H1 (cell line): Measurements from ENCODE around the gene SEC61A1. TPM values are rescaled to one million over a fixed set of nuclear protein-coding genes. Genes with fewer than 3 reads are reported as not detected.

Source experiments
- CTCF ChIA-PET: fragments of 300-600 bp; sonication (Branson Sonifier 250); formaldehyde crosslinking; loops from one replicate; lab custom pipeline; 2021; ENCODE audit not compliant: partially characterized antibody; lab: Charles Lee
- POLR2A ChIA-PET: fragments of 300-600 bp; sonication (Branson Sonifier 250); formaldehyde crosslinking; loops from one replicate; lab custom pipeline; 2021; ENCODE audit warnings: inconsistent platforms; ENCODE audit not compliant: partially characterized antibody; lab: Charles Lee
- DNase-seq, 2 experiments: peaks; one replicate each; pipeline versions ENCODE4 v3.0.0 to v3.0.0-alpha.2; 2010 to 2022; ENCODE audit warnings: low spot score in 2 of 2, low read depth in 1 of 2, mixed read lengths in 1 of 2
- FAIRE-seq: peaks from 2 replicates; lab custom pipeline; 2011; peaks lifted over from hg19 to GRCh38; lab: Jason Lieb, UNC
- H2AFZ ChIP-seq: 2 replicates; pipeline ENCODE4 v1.8.1; 2012; ENCODE audit warnings: low read length, inconsistent platforms
- H2AK5ac ChIP-seq: 2 replicates; pipeline ENCODE4 v1.6.1; 2013; ENCODE audit warnings: low read depth, low read length
- H2BK120ac ChIP-seq: replicated peaks from 2 replicates; pipeline ENCODE3; 2013; ENCODE audit warnings: low read depth, low read length, inconsistent platforms
- H2BK12ac ChIP-seq: 2 replicates; pipeline ENCODE4 v1.6.1; 2013; ENCODE audit warnings: low read depth, low read length
- H2BK15ac ChIP-seq: 2 replicates; pipeline ENCODE4 v1.6.1; 2013; ENCODE audit warnings: low read length
- H2BK20ac ChIP-seq: 2 replicates; pipeline ENCODE4 v1.6.1; 2013; ENCODE audit warnings: low read length
- H2BK5ac ChIP-seq: 2 replicates; pipeline ENCODE4 v1.6.1; 2013; ENCODE audit warnings: low read depth, low read length
- H3K14ac ChIP-seq: 2 replicates; pipeline ENCODE4 v1.6.1; 2013; ENCODE audit warnings: inconsistent platforms; ENCODE audit not compliant: insufficient read length
- H3K18ac ChIP-seq: 2 replicates; pipeline ENCODE4 v1.6.1; 2013; ENCODE audit warnings: low read length; ENCODE audit errors: extremely low read depth
- H3K23ac ChIP-seq: 2 replicates; pipeline ENCODE4 v1.6.1; 2013; ENCODE audit warnings: inconsistent platforms; ENCODE audit not compliant: insufficient read length
- H3K23me2 ChIP-seq: 2 replicates; pipeline ENCODE4 v1.6.1; 2013; ENCODE audit warnings: low read depth, low read length
- H3K27ac ChIP-seq: 2 replicates; pipeline ENCODE4 v1.6.1; 2011; ENCODE audit warnings: low read depth, low read length, inconsistent platforms
- H3K27me3 ChIP-seq, 4 experiments: replicated peaks in 1 of 4; 1 replicate in 1 of 4; 2 replicates in 3 of 4; pipeline versions ENCODE4 v1.6.1 to v1.8.1; 2011 to 2013; ENCODE audit warnings: low read length in 3 of 4, mild to moderate bottlenecking in 3 of 4, inconsistent platforms in 2 of 4, mixed read lengths in 2 of 4, moderate library complexity in 1 of 4; ENCODE audit not compliant: control insufficient read depth in 3 of 4, insufficient read depth in 3 of 4; ENCODE audit errors: extremely low read depth in 1 of 4
- H3K36me3 ChIP-seq, 4 experiments: 2 replicates each; pipeline versions ENCODE4 v1.6.1 to v1.8.1; 2011 to 2013; ENCODE audit warnings: mild to moderate bottlenecking in 4 of 4, low read length in 3 of 4, moderate library complexity in 2 of 4, control low read depth in 1 of 4, inconsistent platforms in 1 of 4; ENCODE audit not compliant: insufficient read depth in 4 of 4, control insufficient read depth in 2 of 4
- H3K4ac ChIP-seq: replicated peaks from 2 replicates; pipeline ENCODE3; 2013; ENCODE audit warnings: low read length, low read depth, mixed read lengths, inconsistent platforms; ENCODE audit not compliant: insufficient read length
- H3K4me1 ChIP-seq, 4 experiments: replicated peaks in 1 of 4; 1 replicate in 1 of 4; 2 replicates in 3 of 4; pipeline versions ENCODE4 v1.6.1 to v1.8.1; 2011 to 2013; ENCODE audit warnings: low read length in 3 of 4, inconsistent platforms in 2 of 4, mixed read lengths in 1 of 4; ENCODE audit not compliant: insufficient read depth in 4 of 4, control insufficient read depth in 3 of 4
- H3K4me2 ChIP-seq, 2 experiments: 2 replicates each; pipeline versions ENCODE4 v1.6.1 to v1.8.1; 2011 to 2013; ENCODE audit warnings: low read depth in 2 of 2, low read length in 2 of 2, control low read depth in 1 of 2, inconsistent platforms in 1 of 2, mild to moderate bottlenecking in 1 of 2; ENCODE audit not compliant: insufficient read depth in 1 of 2
- H3K4me3 ChIP-seq, 4 experiments: fragments of 200-600, 300-600 bp in 1 of 4; sonication (generic), shearing (Covaris generic), sonication (Bioruptor Twin) in 1 of 4; 2 replicates each; pipeline versions ENCODE4 v1.5.1 to v1.8.1; 2011 to 2016; ENCODE audit warnings: low read length in 4 of 4, low read depth in 3 of 4, control low read depth in 2 of 4, inconsistent platforms in 2 of 4, mild to moderate bottlenecking in 2 of 4, mixed read lengths in 1 of 4, moderate library complexity in 1 of 4; ENCODE audit not compliant: insufficient read depth in 2 of 4; ENCODE audit errors: extremely low read depth in 1 of 4
- H3K56ac ChIP-seq: replicated peaks from 2 replicates; pipeline ENCODE3; 2013; ENCODE audit warnings: low read depth, mild to moderate bottlenecking, mixed read lengths, low read length, inconsistent platforms; ENCODE audit not compliant: insufficient read length
- H3K79me1 ChIP-seq: 2 replicates; pipeline ENCODE4 v1.6.1; 2013; ENCODE audit warnings: low read depth, low read length, control low read depth
- H3K79me2 ChIP-seq, 2 experiments: 2 replicates each; pipeline versions ENCODE4 v1.6.1 to v1.8.1; 2012 to 2013; ENCODE audit warnings: low read length in 2 of 2, mild to moderate bottlenecking in 2 of 2, inconsistent platforms in 1 of 2; ENCODE audit not compliant: insufficient read depth in 2 of 2, control insufficient read depth in 1 of 2
- H3K9ac ChIP-seq, 4 experiments: replicated peaks in 1 of 4; 1 replicate in 1 of 4; 2 replicates in 3 of 4; pipeline versions ENCODE4 v1.6.1 to v1.8.1; 2011 to 2013; ENCODE audit warnings: low read depth in 3 of 4, low read length in 3 of 4, control low read depth in 2 of 4, mild to moderate bottlenecking in 2 of 4, moderate library complexity in 2 of 4, inconsistent platforms in 1 of 4; ENCODE audit errors: extremely low read depth in 1 of 4
- H3K9me3 ChIP-seq, 2 experiments: 2 replicates each; pipeline versions ENCODE4 v1.6.1 to v1.8.1; 2012 to 2013; ENCODE audit warnings: mild to moderate bottlenecking in 2 of 2, moderate library complexity in 2 of 2, control low read depth in 1 of 2, inconsistent platforms in 1 of 2, low read depth in 1 of 2, low read length in 1 of 2, mixed read lengths in 1 of 2; ENCODE audit not compliant: insufficient read depth in 2 of 2
- H4K20me1 ChIP-seq, 2 experiments: replicated peaks in 1 of 2; 2 replicates each; pipeline versions ENCODE3 to v1.8.1; 2011 to 2013; ENCODE audit warnings: inconsistent platforms in 2 of 2, low read length in 2 of 2, mild to moderate bottlenecking in 1 of 2; ENCODE audit not compliant: insufficient read depth in 2 of 2, control insufficient read depth in 1 of 2
- H4K5ac ChIP-seq: 2 replicates; pipeline ENCODE4 v1.6.1; 2013; ENCODE audit warnings: low read length, low read depth, mixed read lengths, inconsistent platforms; ENCODE audit not compliant: insufficient read length
- H4K8ac ChIP-seq: 2 replicates; pipeline ENCODE4 v1.8.0; 2013; ENCODE audit warnings: mild to moderate bottlenecking, moderate library complexity, low read length, inconsistent platforms; ENCODE audit not compliant: insufficient read depth; ENCODE audit errors: extremely low read depth
- H4K91ac ChIP-seq: replicated peaks from 2 replicates; pipeline ENCODE3; 2013; ENCODE audit warnings: low read length, mixed read lengths, inconsistent platforms; ENCODE audit not compliant: insufficient read length
- EP300 ChIP-seq, 2 experiments: IDR thresholded peaks; 1 replicate in 1 of 2; 2 replicates in 1 of 2; pipeline ENCODE4 v1.6.1; 2011 to 2012; ENCODE audit warnings: low read depth in 2 of 2, low read length in 2 of 2, mild to moderate bottlenecking in 2 of 2, borderline replicate concordance in 1 of 2, inconsistent platforms in 1 of 2, moderate library complexity in 1 of 2
- NANOG ChIP-seq: IDR thresholded peaks from 2 replicates; pipeline ENCODE4 v1.6.1; 2011; ENCODE audit warnings: low read length, low read depth, mild to moderate bottlenecking, inconsistent platforms; ENCODE audit not compliant: insufficient read depth, poor library complexity, severe bottlenecking
- POLR2AphosphoS5 ChIP-seq: IDR thresholded peaks from 2 replicates; pipeline ENCODE4 v1.6.1; 2011; ENCODE audit warnings: low read depth, low read length
- SP1 ChIP-seq: IDR thresholded peaks from 2 replicates; pipeline ENCODE4 v1.6.1; 2011; ENCODE audit warnings: low read depth, low read length
- SP4 ChIP-seq: IDR thresholded peaks from 2 replicates; pipeline ENCODE4 v1.6.1; 2012; ENCODE audit warnings: low read length, inconsistent platforms
- SUZ12 ChIP-seq: fragments of 200-600 bp; sonication (generic); IDR thresholded peaks from 2 replicates; pipeline ENCODE4 v1.6.1; 2012; ENCODE audit warnings: mild to moderate bottlenecking, inconsistent platforms, low read length, moderate library complexity, mixed read lengths
- WGBS, 2 experiments: shearing (Covaris generic) in 1 of 2; methylation state at CpG; one replicate each; pipeline versions ENCODE4 v1.1.6 to v1.1.7; 2013 to 2015; ENCODE audit warnings: low lambda C conversion rate in 2 of 2, mixed read lengths in 2 of 2, inconsistent platforms in 1 of 2, low coverage in 1 of 2, missing lambda C conversion rate in 1 of 2; ENCODE audit not compliant: insufficient replicate concordance in 2 of 2, insufficient coverage in 1 of 2, insufficient read length in 1 of 2; ENCODE audit errors: extremely low coverage in 1 of 2, missing lambda C conversion rate in 1 of 2; 5-methylcytosine and 5-hydroxymethylcytosine counted together
- polyA plus RNA-seq, 7 experiments: library from polyadenylated mRNA; depleted of rRNA in 3 of 7; stranded (reverse) in 5 of 7; unstranded in 2 of 7; fragments of >200 nt in 5 of 7; fragments of 200-250 nt in 2 of 7; gene quantifications; 1 replicate in 5 of 7; 2 replicates in 1 of 7; 4 replicates in 1 of 7; pipeline versions ENCODE4 v1.2.1 to v1.2.3, GENCODE V29; 2011 to 2013; ENCODE audit warnings: missing spikeins in 2 of 7, mixed read lengths in 2 of 7
- total RNA-seq: library from RNA; stranded (reverse); fragmentation: NEBNext Ultra II Directional; extraction: Animal tissue kit (Norgen Biotek cat#: 25700); gene quantifications from 2 replicates; pipeline ENCODE4 v1.2.1, GENCODE V29; 2021
- TF ChIP-seq, protein P1 (sequence below): IDR thresholded peaks from 2 replicates; pipeline ENCODE4 v1.6.1; 2012; ENCODE audit warnings: inconsistent platforms

Gene SEC61A1
- total and polyA plus RNA-seq, 2 of the 8 experiments (the other 6 are each of a cell fraction or from before 2014, with no cell fraction given): 133 to 165 TPM

DNA sequence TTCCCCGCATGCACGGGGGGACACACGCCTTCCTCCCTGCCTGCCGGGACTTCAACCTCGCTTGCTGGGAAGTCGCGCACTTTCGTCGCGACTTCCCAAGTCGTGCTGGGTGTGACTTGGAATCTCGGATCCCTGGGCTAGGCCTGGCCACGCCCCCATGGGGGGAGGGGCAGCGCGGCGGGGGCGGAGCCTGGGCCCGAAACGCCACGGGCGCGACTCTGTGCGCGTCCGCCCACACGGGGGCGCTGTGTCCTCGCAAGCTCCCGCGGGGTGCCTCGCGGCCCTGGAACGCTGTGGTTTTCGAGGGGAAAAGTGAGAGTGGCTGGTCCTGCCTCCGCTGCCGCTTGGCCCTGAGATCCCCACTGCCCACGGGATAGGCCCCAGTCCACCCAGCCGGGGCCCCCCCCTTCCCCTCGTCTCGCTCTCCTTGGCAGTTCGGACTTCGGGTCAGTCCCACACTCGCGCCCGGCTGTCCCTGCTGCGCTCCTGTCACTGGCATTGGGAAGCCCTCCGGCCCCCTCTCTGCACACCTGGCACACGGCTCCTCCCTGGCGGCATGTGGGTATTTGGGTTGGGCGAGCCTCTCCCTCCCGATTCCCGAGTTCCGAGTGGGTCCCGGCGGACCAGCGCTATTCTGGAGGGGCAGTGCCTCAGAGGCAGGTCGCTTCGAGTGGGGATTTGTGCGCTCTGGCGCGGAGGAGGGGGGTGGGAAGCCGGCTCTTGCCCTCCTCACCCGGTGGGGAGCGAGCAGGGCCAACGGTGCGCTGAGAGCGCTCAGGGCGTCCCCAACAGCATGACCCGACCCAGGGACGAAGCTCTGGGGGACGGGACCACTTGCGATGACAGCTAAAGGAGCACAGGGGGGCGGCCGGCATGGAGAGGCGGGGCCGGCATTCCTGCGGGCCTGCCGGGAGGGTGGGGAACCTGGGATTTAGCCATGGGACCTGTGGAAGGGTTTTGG lies 23.6 kb downstream of the SEC61A1 start:
- Histone ChIP-seq H3K56ac (no peak overlapping the region), H3K23me2 (peaks cover 9% of the 10 kb centered on the region; the same call in 1 of the 2 replicates), H3K14ac (no peak overlapping the region), H3K4ac (no peak overlapping the region), H4K5ac (peak overlapping the region; percentile 10), H3K23ac (no peak overlapping the region), H2BK12ac (no peak overlapping the region), H2BK20ac (no peak overlapping the region), H3K79me1 (0 out of 2 replicates have a peak, but pooled peaks cover 3% of the 10 kb centered on the region), H3K27ac (no peak overlapping the region), H2BK5ac (0 out of 2 replicates have a peak overlapping the region, but pooled peaks have one; percentile 28), H2AFZ (peak overlapping the region; percentile 71; the same call in 1 of the 2 replicates), H4K8ac (0 out of 2 replicates have a peak overlapping the region, but pooled peaks have one; percentile 53), H3K36me3 (peaks cover 3 to 35% (median 14%) of the 10 kb centered on the region in 4 experiments), H3K4me3 (peak overlapping the region; percentile 45 to 62 (median 54)), H4K20me1 (peaks cover 17 to 35% of the 10 kb centered on the region in 2 experiments), H3K79me2 (no peaks in the 10 kb centered on the region), H3K27me3 (peaks cover 0 to 9% (median 4%) of the 10 kb centered on the region in 4 experiments; a peak in 5 of 7 replicates), H2AK5ac (no peak overlapping the region), H2BK120ac (no peak overlapping the region), H2BK15ac (no peak overlapping the region), H3K9ac (peak overlapping the region in 1 of 4 experiments; percentile 40; a peak in 2 of 7 replicates), H3K18ac (peak overlapping the region; percentile 78; the same call in 1 of the 2 replicates), H4K91ac (no peak overlapping the region), H3K9me3 (no peaks in the 10 kb centered on the region), H3K4me2 (peak overlapping the region; percentile 85 to 87), H3K4me1 (peaks cover 5 to 22% (median 14%) of the 10 kb centered on the region in 4 experiments)
- POLR2A ChIA-PET: interaction anchor here (1.1 to 1.5 kb wide), 3 partner anchors 10 to 48 kb away, joined by 3 to 8 read pairs (median 5); partner anchors contain the start of gene RUVBL1
- CTCF ChIA-PET: interaction anchor here (0.6 to 3.1 kb wide), 9 partner anchors 9 to 82 kb away, joined by 3 to 11 read pairs (median 4); partner anchors contain the start of gene RUVBL1
- FAIRE-seq (peak; percentile 28), DNase-seq (peak; percentile 82 to 100)
- 3% methylated on average over 62 of the region's 78 CpGs; no CpG with 5 or more reads in 1 of the 2 experiments for WGBS, 2 experiments
- TF ChIP-seq SUZ12 (no peak; the same call in 1 of the 2 replicates), SP1 (peak; percentile 84), POLR2AphosphoS5 (0 out of 2 replicates have a peak, but pooled peaks have one; percentile 17), EP300 (IDR thresholded peaks at IDR 0.05; ENCODE audit: borderline replicate concordance in 1 of 2, low read depth in 2 of 2, low read length in 2 of 2) (peak in 1 of 2 experiments; percentile 28; a peak in 1 of 3 replicates), SP4 (peak; percentile 58; the same call in 1 of the 2 replicates), NANOG (no peak)
- TF ChIP-seq, protein P1, sequence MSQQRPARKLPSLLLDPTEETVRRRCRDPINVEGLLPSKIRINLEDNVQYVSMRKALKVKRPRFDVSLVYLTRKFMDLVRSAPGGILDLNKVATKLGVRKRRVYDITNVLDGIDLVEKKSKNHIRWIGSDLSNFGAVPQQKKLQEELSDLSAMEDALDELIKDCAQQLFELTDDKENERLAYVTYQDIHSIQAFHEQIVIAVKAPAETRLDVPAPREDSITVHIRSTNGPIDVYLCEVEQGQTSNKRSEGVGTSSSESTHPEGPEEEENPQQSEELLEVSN: no peak; the same call in 1 of the 2 replicates
